IMR-90 (cell line): ENCODE data around the gene FAM228B. TPM values are rescaled to one million over a fixed set of nuclear protein-coding genes. Genes with fewer than 3 reads are reported as not detected.

Source experiments
- ATAC-seq: fragments of 200-7000 bp; cut with Tn5 transposase; 2 replicates; pipeline ENCODE4 v1.9.1; 2020; ENCODE audit warnings: low read depth, mild to moderate bottlenecking, moderate library complexity
- BruUV-seq: library from RNA; stranded (reverse); fragments of 400-500 nt; replicated peaks from 2 replicates; lab custom pipeline; 2021; lab: Mats Ljungman, UMichigan
- CTCF ChIA-PET: fragments of 300-600 bp; formaldehyde crosslinking; extraction: SDS; loops from one replicate; lab custom pipeline; 2021; ENCODE audit warnings: antibody characterized with exemption; lab: Yijun Ruan, JAX
- POLR2A ChIA-PET: fragments of 300-600 bp; sonication (Branson Sonifier 250); formaldehyde crosslinking; loops from one replicate; lab custom pipeline; 2022; ENCODE audit warnings: antibody characterized with exemption; ENCODE audit not compliant: unreplicated experiment; lab: Charles Lee
- DNase-seq: peaks from one replicate; pipeline ENCODE4 v3.0.0; 2013
- H2AFZ ChIP-seq: replicated peaks from 2 replicates; pipeline ENCODE3; 2013; ENCODE audit warnings: low read length, mild to moderate bottlenecking; ENCODE audit not compliant: poor library complexity
- H2AK5ac ChIP-seq: 2 replicates; pipeline ENCODE4 v1.6.1; 2013; ENCODE audit warnings: low read depth, low read length, inconsistent platforms
- H2AK9ac ChIP-seq: replicated peaks from 2 replicates; pipeline ENCODE3; 2013; ENCODE audit warnings: mild to moderate bottlenecking, low read depth, low read length, moderate library complexity; ENCODE audit not compliant: poor library complexity
- H2BK120ac ChIP-seq: 2 replicates; pipeline ENCODE4 v1.6.1; 2013; ENCODE audit warnings: low read depth, low read length, inconsistent platforms
- H2BK15ac ChIP-seq: 3 replicates; pipeline ENCODE4 v1.6.1; 2013; ENCODE audit warnings: low read depth, low read length, inconsistent platforms
- H2BK20ac ChIP-seq: 2 replicates; pipeline ENCODE4 v1.6.1; 2013; ENCODE audit warnings: low read depth, mild to moderate bottlenecking, inconsistent platforms, low read length, moderate library complexity
- H2BK5ac ChIP-seq: 2 replicates; pipeline ENCODE4 v1.6.1; 2013; ENCODE audit warnings: mild to moderate bottlenecking, low read depth, low read length, inconsistent platforms; ENCODE audit not compliant: poor library complexity, severe bottlenecking
- H3K14ac ChIP-seq: replicated peaks from 2 replicates; pipeline ENCODE4 v1.6.1; 2013; ENCODE audit warnings: low read depth, low read length, inconsistent platforms
- H3K18ac ChIP-seq: 2 replicates; pipeline ENCODE4 v1.6.1; 2013; ENCODE audit warnings: low read depth, low read length, control low read depth
- H3K23ac ChIP-seq: 2 replicates; pipeline ENCODE4 v1.6.1; 2013; ENCODE audit warnings: low read depth, low read length, inconsistent platforms
- H3K27ac ChIP-seq: 2 replicates; pipeline ENCODE4 v1.5.1; 2013; ENCODE audit warnings: mild to moderate bottlenecking, control low read depth, low read length; ENCODE audit not compliant: insufficient read depth
- H3K27me3 ChIP-seq: 2 replicates; pipeline ENCODE4 v1.6.1; 2013; ENCODE audit warnings: low read length; ENCODE audit not compliant: control insufficient read depth, insufficient read depth
- H3K36me3 ChIP-seq: 2 replicates; pipeline ENCODE4 v1.6.1; 2013; ENCODE audit warnings: low read length, mixed read lengths; ENCODE audit not compliant: control insufficient read depth, insufficient read depth
- H3K4ac ChIP-seq: 2 replicates; pipeline ENCODE4 v1.6.1; 2013; ENCODE audit warnings: low read depth, low read length, inconsistent platforms
- H3K4me1 ChIP-seq: 2 replicates; pipeline ENCODE4 v1.6.1; 2013; ENCODE audit warnings: low read length, mixed read lengths; ENCODE audit not compliant: control insufficient read depth, insufficient read depth
- H3K4me2 ChIP-seq: 2 replicates; pipeline ENCODE4 v1.6.1; 2013; ENCODE audit warnings: low read depth, mild to moderate bottlenecking, control low read depth, low read length, moderate library complexity
- H3K4me3 ChIP-seq: 2 replicates; pipeline ENCODE4 v1.5.1; 2013; ENCODE audit warnings: low read depth, mild to moderate bottlenecking, control low read depth, low read length, moderate library complexity; ENCODE audit not compliant: insufficient read depth
- H3K56ac ChIP-seq: 2 replicates; pipeline ENCODE4 v1.6.1; 2013; ENCODE audit warnings: low read length, inconsistent platforms; ENCODE audit not compliant: insufficient read depth; ENCODE audit errors: extremely low read depth
- H3K79me1 ChIP-seq, 2 experiments: 2 replicates each; pipeline ENCODE4 v1.6.1; 2013; ENCODE audit warnings: low read length in 2 of 2, inconsistent platforms in 1 of 2, low read depth in 1 of 2
- H3K9ac ChIP-seq: 2 replicates; pipeline ENCODE4 v1.6.1; 2013; ENCODE audit warnings: low read depth, low read length, control low read depth
- H3K9me1 ChIP-seq: 2 replicates; pipeline ENCODE4 v1.6.1; 2013; ENCODE audit warnings: low read length, inconsistent platforms; ENCODE audit not compliant: insufficient read depth
- H3K9me3 ChIP-seq: 2 replicates; pipeline ENCODE4 v1.6.1; 2013; ENCODE audit warnings: low read length; ENCODE audit not compliant: control insufficient read depth, insufficient read depth
- H4K20me1 ChIP-seq: 2 replicates; pipeline ENCODE4 v1.6.1; 2013; ENCODE audit warnings: low read length, inconsistent platforms; ENCODE audit not compliant: insufficient read depth
- H4K5ac ChIP-seq: 2 replicates; pipeline ENCODE4 v1.6.1; 2013; ENCODE audit warnings: mild to moderate bottlenecking, low read depth, low read length, control low read depth
- H4K8ac ChIP-seq, 2 experiments: 2 replicates each; pipeline ENCODE4 v1.6.1; 2013; ENCODE audit warnings: low read depth in 2 of 2, low read length in 2 of 2, control low read depth in 1 of 2, inconsistent platforms in 1 of 2
- H4K91ac ChIP-seq: 2 replicates; pipeline ENCODE4 v1.6.1; 2013; ENCODE audit warnings: low read depth, low read length, inconsistent platforms; ENCODE audit not compliant: insufficient read depth
- BHLHE40 ChIP-seq: fragments of 150-350 bp; IDR thresholded peaks from 2 replicates; pipeline ENCODE4 v1.6.1; 2016; ENCODE audit warnings: mild to moderate bottlenecking, low read depth, low read length
- CEBPB ChIP-seq: IDR thresholded peaks from 2 replicates; pipeline ENCODE4 v1.6.1; 2012; ENCODE audit warnings: low read depth, low read length, improper control_type of control experiment
- CHD1 ChIP-seq: IDR thresholded peaks from 2 replicates; pipeline ENCODE4 v1.6.1; 2012; ENCODE audit warnings: low read depth, low read length, improper control_type of control experiment
- ELK1 ChIP-seq: fragments of 150-350 bp; IDR thresholded peaks from 2 replicates; pipeline ENCODE4 v1.6.1; 2016; ENCODE audit warnings: low read depth, mild to moderate bottlenecking, low read length, moderate library complexity, borderline replicate concordance
- FOS ChIP-seq: fragments of 150-350 bp; IDR thresholded peaks from 2 replicates; pipeline ENCODE4 v1.6.1; 2016; ENCODE audit warnings: low read depth, low read length
- MAFK ChIP-seq: IDR thresholded peaks from 2 replicates; pipeline ENCODE4 v1.6.1; 2012; ENCODE audit warnings: low read depth, low read length, improper control_type of control experiment
- MAZ ChIP-seq: IDR thresholded peaks from 2 replicates; pipeline ENCODE4 v1.6.1; 2012; ENCODE audit warnings: low read depth, mild to moderate bottlenecking, low read length, improper control_type of control experiment, moderate library complexity, borderline replicate concordance
- MXI1 ChIP-seq: IDR thresholded peaks from 2 replicates; pipeline ENCODE4 v1.6.1; 2012; ENCODE audit warnings: low read depth, mild to moderate bottlenecking, low read length, moderate library complexity, borderline replicate concordance
- NFE2L2 ChIP-seq: fragments of 150-350 bp; IDR thresholded peaks from 2 replicates; pipeline ENCODE4 v1.6.1; 2016; ENCODE audit warnings: low read depth, mild to moderate bottlenecking, low read length
- POLR2A ChIP-seq: IDR thresholded peaks from 2 replicates; pipeline ENCODE4 v1.6.1; 2012; ENCODE audit warnings: mild to moderate bottlenecking, low read depth, low read length
- RAD21 ChIP-seq: IDR thresholded peaks from 2 replicates; pipeline ENCODE4 v1.6.1; 2012; ENCODE audit warnings: low read length, improper control_type of control experiment
- RCOR1 ChIP-seq: IDR thresholded peaks from 2 replicates; pipeline ENCODE4 v1.6.1; 2012; ENCODE audit warnings: mild to moderate bottlenecking, low read length, improper control_type of control experiment; ENCODE audit not compliant: insufficient replicate concordance
- RFX5 ChIP-seq: IDR thresholded peaks from 2 replicates; pipeline ENCODE4 v1.8.0; 2012; ENCODE audit warnings: low read depth, mild to moderate bottlenecking, low read length, moderate library complexity
- SMC3 ChIP-seq: fragments of 150-350 bp; IDR thresholded peaks from 2 replicates; pipeline ENCODE4 v1.6.1; 2016; ENCODE audit warnings: low read depth, mild to moderate bottlenecking, antibody characterized with exemption, low read length, moderate library complexity
- USF2 ChIP-seq: fragments of 150-350 bp; IDR thresholded peaks from 2 replicates; pipeline ENCODE4 v1.6.1; 2017; ENCODE audit warnings: mild to moderate bottlenecking, antibody characterized with exemption, low read length, low read depth
- WGBS, 2 experiments: methylation state at CpG; one replicate each; pipeline versions ENCODE4 v1.1.5 to v1.1.7; 2013; ENCODE audit warnings: missing lambda C conversion rate in 2 of 2; ENCODE audit not compliant: insufficient read length in 1 of 2; ENCODE audit errors: extremely low coverage in 2 of 2; 5-methylcytosine and 5-hydroxymethylcytosine counted together
- dilution Hi-C: fragments of 300-500 bp; cut with HindIII; formaldehyde crosslinking; loops from one replicate; pipeline ENCODE4 v1.14.3; 2018; ENCODE audit warnings: low sequenced_read_pairs; ENCODE audit not compliant: unreplicated experiment
- in situ Hi-C: fragments of 300-500 bp; cut with MboI; formaldehyde crosslinking; loops from 3 replicates; pipeline ENCODE4 v1.14.3; 2019; ENCODE audit warnings: low sequenced_read_pairs, inconsistent platforms, mixed read lengths
- intact Hi-C: fragments of 100-400 bp; cut with micrococcal nuclease; formaldehyde crosslinking; loops from 2 replicates; pipeline ENCODE4 v1.10.0; 2022
- polyA plus RNA-seq, 3 experiments: library from polyadenylated mRNA; depleted of rRNA; stranded (reverse); fragments of >200 nt; gene quantifications; 2 replicates each; pipeline ENCODE4 v1.2.3, GENCODE V29; 2012; ENCODE audit warnings: low replicate concordance in 1 of 3
- total RNA-seq: library from RNA; depleted of rRNA; stranded (reverse); fragments of >200 nt; gene quantifications from 2 replicates; pipeline ENCODE4 v1.2.3, GENCODE V29; 2012
- TF ChIP-seq, protein P1 (sequence below): conservative IDR thresholded peaks from 2 replicates; pipeline ENCODE4 v1.5.1; 2012; ENCODE audit warnings: mild to moderate bottlenecking, low read depth, low read length, improper control_type of control experiment

The FAM228B gene
- total and polyA plus RNA-seq, 2 of the 4 experiments (the other 2 are of a cell fraction), result 2.0 to 2.9 TPM

GRCh38 chr2:24181849-24182248, 58.6 kb downstream of the FAM228B start:
- H3K4me2 ChIP-seq, result no peak overlapping the region
- no peaks in the 10 kb centered on the region for H3K79me1 ChIP-seq
- no peak overlapping the region for H3K4me3 ChIP-seq
- no peak overlapping the region for H3K4ac ChIP-seq
- H3K27me3 ChIP-seq, result peaks cover 4% of the 10 kb centered on the region; the same call in 1 of the 2 replicates
- DNase-seq (no peak), ATAC-seq (no peak)
- no peak overlapping the region for H2AFZ ChIP-seq
- H3K36me3 ChIP-seq, result no peaks in the 10 kb centered on the region
- ChIA-PET CTCF (no interaction called here), POLR2A (no interaction called here)
- in situ Hi-C loops (no loop called here), intact Hi-C loops (no loop called here), dilution Hi-C loops (no loop called here)
- WGBS, 2 experiments, result 67% methylated on average over 1 of the region's 6 CpGs; no CpG with 5 or more reads in 1 of the 2 experiments
- no peak overlapping the region for H2BK15ac ChIP-seq
- 0 out of 2 replicates have a peak, but pooled peaks cover 1% of the 10 kb centered on the region for H3K9me3 ChIP-seq
- H3K18ac ChIP-seq, result no peak overlapping the region
- TF ChIP-seq RCOR1 (no peak), BHLHE40 (no peak), SMC3 (no peak), MXI1 (no peak), RAD21 (no peak), FOS (no peak), RFX5 (no peak), CEBPB (no peak), MAFK (no peak), NFE2L2 (no peak), CHD1 (no peak), POLR2A (no peak), ELK1 (no peak), MAZ (no peak), USF2 (no peak)
- TF ChIP-seq, protein P1, sequence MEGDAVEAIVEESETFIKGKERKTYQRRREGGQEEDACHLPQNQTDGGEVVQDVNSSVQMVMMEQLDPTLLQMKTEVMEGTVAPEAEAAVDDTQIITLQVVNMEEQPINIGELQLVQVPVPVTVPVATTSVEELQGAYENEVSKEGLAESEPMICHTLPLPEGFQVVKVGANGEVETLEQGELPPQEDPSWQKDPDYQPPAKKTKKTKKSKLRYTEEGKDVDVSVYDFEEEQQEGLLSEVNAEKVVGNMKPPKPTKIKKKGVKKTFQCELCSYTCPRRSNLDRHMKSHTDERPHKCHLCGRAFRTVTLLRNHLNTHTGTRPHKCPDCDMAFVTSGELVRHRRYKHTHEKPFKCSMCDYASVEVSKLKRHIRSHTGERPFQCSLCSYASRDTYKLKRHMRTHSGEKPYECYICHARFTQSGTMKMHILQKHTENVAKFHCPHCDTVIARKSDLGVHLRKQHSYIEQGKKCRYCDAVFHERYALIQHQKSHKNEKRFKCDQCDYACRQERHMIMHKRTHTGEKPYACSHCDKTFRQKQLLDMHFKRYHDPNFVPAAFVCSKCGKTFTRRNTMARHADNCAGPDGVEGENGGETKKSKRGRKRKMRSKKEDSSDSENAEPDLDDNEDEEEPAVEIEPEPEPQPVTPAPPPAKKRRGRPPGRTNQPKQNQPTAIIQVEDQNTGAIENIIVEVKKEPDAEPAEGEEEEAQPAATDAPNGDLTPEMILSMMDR, result no peak
- H4K91ac ChIP-seq, result no peak overlapping the region
- no peak overlapping the region for H2AK9ac ChIP-seq
- H2BK20ac ChIP-seq, result no peak overlapping the region
- no TSS peak for BruUV-seq
- H2BK5ac ChIP-seq, result no peak overlapping the region
- H3K9ac ChIP-seq, result no peak overlapping the region
- H3K14ac ChIP-seq, result no peak overlapping the region
- no peak overlapping the region for H3K27ac ChIP-seq
- no peak overlapping the region for H2AK5ac ChIP-seq
- H4K5ac ChIP-seq, result no peak overlapping the region
- no peaks in the 10 kb centered on the region for H4K20me1 ChIP-seq
- no peaks in the 10 kb centered on the region for H3K9me1 ChIP-seq
- no peak overlapping the region for H2BK120ac ChIP-seq
- no peak overlapping the region for H4K8ac ChIP-seq
- H3K4me1 ChIP-seq, result peaks cover 2% of the 10 kb centered on the region; the same call in 1 of the 2 replicates
- no peak overlapping the region for H3K56ac ChIP-seq
- H3K23ac ChIP-seq, result no peak overlapping the region
